Brain pericyte (primary cell): Measurements from ENCODE around the gene STRN4.

Experiments used
- DNase-seq: peaks from one replicate; pipeline ENCODE4 v3.0.0-alpha.2; 2012; ENCODE audit warnings: low read depth, low spot score

STRN4 gene

GRCh38 chr19:46725036-46725820 lies 21.0 kb downstream of the STRN4 start:
- no peak for DNase-seq

GRCh38 chr19:46724468-46724867 lies 21.8 kb downstream of the STRN4 start:
- DNase-seq = no peak

GRCh38 chr19:46723471-46723870 lies 22.8 kb downstream of the STRN4 start:
- no peak for DNase-seq

GRCh38 chr19:46723023-46723461 lies 23.2 kb downstream of the STRN4 start:
- DNase-seq = no peak

- DNase-seq = no peak
Measured at GRCh38 chr19:46722421-46723022, 23.7 kb downstream of the STRN4 start.

GRCh38 chr19:46722004-46722380 lies 24.3 kb downstream of the STRN4 start:
- DNase-seq = no peak

- no peak for DNase-seq
Measured at GRCh38 chr19:46721269-46722003, 24.8 kb downstream of the STRN4 start.

GRCh38 chr19:46720503-46721239 lies 25.6 kb downstream of the STRN4 start:
- no peak for DNase-seq

- DNase-seq = no peak
Measured at GRCh38 chr19:46719629-46720502, 26.4 kb downstream of the STRN4 start.

- DNase-seq = no peak
Measured at GRCh38 chr19:46718934-46719622, 27.2 kb downstream of the STRN4 start.

- DNase-seq = no peak
Measured at GRCh38 chr19:46718157-46718933, 27.9 kb downstream of the STRN4 start.

GRCh38 chr19:46717716-46718143 lies 28.5 kb downstream of the STRN4 start:
- DNase-seq = no peak

GRCh38 chr19:46717034-46717715 lies 29.1 kb downstream of the STRN4 start, which contains the start of gene PRKD2:
TSS of gene PRKD2 (minus strand) at chr19:46717114. CDS start at chr19:46716370, 744 bp downstream.
- DNase-seq = no peak

- no peak for DNase-seq
Measured at GRCh38 chr19:46716672-46717033, 29.6 kb downstream of the STRN4 start.

GRCh38 chr19:46715975-46716671 lies 30.1 kb downstream of the STRN4 start:
- DNase-seq = no peak

GRCh38 chr19:46715620-46715974 lies 30.7 kb downstream of the STRN4 start:
- DNase-seq = no peak

GRCh38 chr19:46714444-46715106 lies 31.7 kb downstream of the STRN4 start:
- no peak for DNase-seq
